GM18861 (cell line): ENCODE measurements around the gene RNF4.
A peak's percentile ranks its signal among the peaks of the same experiment; 100 is the strongest.
"Not testable (repeated sequence)": the region's sequence is repeated elsewhere in the genome, so short reads cannot be mapped to it uniquely, and the experiment has no call there.

Source experiments
- ATAC-seq: cut with Tn5 transposase; IDR thresholded peaks from one replicate; pipeline ENCODE4 v1.9.1; 2021; ENCODE audit not compliant: unreplicated experiment

The RNF4 gene

DNA sequence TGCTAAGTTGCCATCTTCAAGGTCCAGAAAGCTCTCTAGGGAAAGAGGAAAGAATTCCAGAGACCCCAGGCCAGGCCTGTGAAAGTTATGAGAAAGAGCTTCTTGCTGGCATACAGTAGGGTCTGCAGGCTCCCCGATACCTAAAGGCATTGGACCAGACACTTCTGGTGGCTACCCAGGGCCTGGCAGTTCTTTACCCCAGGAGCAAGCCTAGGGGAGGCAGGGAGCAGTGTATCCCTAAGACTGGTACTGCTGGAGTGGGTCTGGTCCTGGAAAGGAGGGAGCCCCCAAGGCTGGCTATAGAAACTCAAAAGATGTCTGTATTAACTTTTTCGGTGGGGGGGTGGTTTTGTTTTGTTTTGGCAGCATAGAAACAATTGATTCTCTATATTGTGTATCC is 47.7 kb downstream of the RNF4 start:
- ATAC-seq = no peak

DNA sequence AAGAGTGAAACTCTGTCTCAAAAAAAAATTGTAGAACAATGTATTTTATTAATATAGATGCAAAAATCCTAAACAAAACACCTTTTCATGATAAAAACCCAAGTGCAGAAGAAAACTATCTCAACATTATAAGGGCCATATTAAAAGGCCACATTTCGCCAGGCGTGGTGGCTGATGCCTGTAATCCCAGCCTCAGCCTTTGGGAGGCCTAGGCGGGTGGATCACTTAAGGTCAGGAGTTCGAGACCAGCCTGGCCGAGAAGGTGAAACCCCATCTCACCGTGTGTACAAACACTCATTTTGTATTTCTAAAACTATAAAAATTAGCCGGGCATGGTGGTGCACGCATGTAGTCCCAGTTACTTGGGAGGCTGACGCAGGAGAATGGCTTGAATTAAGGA is 57.7 kb downstream of the RNF4 start:
- ATAC-seq = no peak

DNA sequence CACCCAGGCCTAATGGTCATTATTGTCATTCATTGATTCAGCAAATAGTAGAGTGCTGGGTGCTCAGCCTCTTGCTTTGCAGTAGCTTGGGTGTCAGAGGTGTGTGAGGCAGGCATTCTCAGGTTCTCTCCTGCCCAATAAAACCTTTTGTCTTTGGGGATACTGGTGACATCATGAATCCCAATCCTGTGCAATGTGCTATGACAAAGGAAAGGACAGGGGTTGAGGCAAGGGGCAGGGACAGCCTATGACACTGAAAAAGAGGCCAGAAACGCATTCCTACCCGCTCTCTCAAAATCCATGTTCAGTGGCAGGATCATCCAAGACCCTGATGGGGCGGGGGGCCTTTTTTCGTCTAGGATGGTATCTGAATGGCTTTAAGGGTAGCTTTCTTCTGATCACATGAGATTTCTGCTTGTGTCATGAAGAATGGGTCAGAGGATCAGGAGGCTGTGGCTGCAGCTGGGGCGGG is 66.0 kb downstream of the RNF4 start:
- no peak for ATAC-seq

DNA sequence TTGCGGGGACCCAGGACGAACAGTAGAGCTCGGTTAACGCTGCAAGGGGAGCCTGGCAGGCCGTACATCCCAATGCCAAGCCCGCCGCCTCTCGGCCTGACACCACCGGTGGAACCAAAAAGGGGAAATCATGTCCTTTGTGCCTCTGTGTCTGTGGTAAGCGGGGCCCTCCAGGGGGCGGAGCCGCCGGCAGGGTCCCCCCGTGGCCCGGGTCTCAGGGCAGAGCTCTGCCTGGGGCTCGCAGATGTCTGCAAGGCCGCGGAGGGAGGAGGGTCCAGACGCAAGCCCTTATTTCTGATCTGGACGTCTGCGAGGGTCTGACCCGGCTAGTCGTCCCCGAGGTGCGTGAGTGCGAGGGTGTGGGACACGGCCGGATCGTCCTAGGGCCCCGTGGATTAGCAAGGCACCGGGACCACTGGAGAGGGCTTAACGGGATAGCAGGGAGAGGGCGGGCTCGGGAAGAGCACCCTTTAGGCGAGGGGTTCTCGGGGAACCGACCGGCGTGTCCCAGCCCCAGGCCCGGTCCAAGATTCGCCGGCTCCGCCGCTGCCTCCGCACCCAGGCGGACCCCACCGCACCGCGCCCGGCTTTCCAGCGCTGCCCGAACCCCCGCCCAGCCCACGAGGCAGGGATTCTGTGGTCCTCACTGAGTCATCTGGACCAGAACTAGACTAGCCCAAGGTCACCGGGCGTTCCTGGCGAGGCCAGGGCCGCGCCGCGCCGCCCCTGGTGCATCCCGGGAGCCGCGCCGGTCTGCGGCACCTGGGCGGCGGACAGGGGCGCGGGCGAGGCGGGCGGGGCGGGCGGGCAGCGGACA is 66.7 kb downstream of the RNF4 start:
- ATAC-seq = no peak

DNA sequence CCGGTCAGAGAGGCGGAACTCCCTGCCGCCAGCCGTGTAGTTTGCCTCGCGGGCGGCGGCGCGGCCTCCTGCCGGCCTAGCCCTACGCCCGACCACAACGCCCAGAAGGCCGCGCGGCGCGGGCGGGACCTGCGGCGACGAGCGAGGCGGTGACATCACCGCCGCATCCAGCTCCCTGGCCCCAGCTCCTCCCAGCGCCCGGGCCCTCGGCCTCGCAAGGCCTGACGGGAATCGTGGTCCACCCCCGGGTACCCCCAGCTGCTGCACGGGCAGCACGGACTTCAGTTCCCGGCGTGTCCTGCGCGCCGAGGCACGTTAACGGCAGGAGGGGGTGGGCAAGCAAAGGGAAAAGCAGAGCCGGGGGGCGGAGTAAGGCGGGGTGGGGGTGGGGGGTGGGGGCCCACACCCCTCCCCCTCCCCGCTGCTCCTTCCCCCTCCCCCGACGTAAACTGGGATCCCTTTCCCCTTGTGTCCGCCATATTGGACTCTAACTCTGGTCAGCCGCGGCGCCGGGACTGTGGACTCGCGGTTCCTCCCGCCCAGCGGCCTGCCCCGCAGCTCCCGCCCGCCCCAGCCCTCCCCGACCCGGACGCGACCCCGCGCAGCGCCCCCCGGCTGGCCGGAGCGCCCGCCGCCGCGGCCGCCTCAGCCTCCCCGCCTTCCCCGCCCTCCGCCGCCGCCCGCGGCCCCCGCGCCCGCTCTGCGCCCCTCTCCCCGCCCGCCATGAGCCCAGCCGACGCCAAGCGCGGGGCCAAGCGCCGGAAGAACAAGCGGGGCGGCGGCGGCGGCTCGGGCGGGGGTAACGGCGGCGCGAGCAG is 67.5 kb downstream of the RNF4 start, which contains the start of gene FAM193A:
FAM193A (plus strand) TSS at position 455 of the 818 bp plus-strand sequence; CDS start at position 724, 269 bp downstream.
- peak; percentile 89 for ATAC-seq

DNA sequence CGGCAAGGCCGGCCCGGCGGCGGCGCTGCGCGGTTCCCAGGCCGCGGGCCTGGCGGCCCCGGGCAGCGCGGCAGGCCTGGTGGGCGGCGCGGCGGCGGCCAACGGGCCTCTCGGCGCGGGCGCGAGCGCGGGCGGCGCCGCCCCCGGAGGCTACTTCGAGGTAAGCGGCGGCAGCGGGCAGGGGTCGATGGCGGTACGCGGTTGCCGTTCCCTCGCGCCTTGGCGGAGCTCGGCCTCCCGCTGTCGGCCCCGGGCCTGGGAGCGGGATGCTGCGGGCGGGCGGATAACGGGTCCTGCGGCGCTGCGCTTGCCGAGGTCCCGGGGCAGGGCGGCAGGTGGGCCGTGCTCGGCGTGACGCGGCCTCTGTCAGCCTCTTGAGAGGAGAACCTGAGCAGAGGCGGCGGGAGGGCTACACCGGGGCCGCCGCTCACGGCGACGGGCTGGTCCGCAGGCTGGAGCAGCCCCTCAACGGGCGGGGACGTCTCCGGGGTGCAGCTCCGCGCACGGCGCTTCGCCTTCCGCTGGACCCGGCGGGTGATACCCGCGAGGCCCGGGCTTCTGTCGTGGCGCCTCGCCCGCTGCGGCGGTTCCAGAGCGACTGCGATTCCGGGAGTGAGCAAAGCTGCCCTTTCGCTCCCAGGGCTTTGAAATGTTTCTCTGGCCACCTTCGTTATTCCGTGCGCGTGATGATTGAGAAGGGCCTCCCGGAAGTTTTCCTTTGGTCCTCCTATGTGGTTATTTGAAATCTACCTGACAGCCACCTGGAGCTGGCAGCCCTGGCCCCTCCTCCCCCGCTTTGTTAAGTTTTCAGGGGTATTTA is 68.3 kb downstream of the RNF4 start:
- peak; percentile 19 for ATAC-seq

DNA sequence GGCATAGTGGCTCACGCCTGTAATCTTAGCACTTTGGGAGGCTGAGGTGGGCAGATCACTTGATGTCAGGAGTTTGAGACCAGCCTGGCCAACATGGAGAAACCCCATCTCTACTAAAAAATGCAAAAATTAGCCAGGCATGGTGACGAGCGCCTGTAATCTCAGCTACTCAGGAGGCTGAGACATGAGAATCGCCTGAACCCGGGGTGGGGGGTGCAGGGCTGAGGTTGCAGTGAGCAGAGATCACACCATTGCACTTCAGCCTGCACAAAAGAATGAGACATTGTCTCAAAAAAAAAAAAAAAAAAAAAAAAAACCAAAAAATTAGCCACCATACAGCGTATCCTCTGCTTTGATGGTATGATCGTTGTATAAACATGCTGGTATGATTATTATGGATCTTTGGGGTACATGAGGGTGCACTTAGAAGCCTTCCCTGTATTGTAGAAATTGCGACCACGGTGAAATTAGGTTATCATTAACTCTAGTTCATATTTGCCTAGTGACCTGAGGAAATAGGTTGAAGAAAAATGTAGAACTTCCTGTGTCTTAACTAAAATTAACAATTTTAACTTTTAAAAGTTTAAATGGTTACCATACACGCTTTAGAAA is 74.8 kb downstream of the RNF4 start:
- not testable (repeated sequence) for ATAC-seq

DNA sequence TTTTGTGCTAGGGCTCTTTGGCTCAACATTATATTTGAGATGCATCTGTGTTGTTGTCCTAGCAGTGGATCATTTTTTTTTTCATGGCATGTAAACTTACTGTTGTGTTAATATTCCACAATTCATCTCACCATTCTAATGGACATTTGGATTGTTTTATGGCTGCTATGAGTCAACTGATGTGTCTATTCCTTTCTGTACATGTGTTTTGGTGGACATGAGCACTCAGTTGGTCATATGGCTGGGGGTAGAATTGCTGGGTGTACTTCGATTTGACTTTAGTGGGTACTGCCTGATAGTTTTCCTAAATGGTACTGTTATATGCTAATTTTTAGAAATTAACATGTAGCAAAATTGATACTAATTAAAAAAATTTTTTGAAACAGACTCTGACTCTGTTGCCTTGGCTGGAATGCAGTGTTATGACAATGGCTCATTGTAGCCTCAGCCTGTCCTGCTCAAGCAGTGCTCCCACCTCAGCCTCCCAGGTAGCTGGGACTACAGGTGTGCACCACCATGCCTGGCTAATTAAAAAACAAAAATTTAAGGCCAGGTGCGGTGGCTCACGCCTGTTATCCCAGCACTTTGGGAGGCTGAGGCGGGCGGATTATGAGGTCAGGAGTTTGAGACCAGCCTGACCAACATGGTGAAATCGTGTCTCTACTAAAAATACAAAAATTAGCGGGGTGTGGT is 76.6 kb downstream of the RNF4 start:
- no peak for ATAC-seq

DNA sequence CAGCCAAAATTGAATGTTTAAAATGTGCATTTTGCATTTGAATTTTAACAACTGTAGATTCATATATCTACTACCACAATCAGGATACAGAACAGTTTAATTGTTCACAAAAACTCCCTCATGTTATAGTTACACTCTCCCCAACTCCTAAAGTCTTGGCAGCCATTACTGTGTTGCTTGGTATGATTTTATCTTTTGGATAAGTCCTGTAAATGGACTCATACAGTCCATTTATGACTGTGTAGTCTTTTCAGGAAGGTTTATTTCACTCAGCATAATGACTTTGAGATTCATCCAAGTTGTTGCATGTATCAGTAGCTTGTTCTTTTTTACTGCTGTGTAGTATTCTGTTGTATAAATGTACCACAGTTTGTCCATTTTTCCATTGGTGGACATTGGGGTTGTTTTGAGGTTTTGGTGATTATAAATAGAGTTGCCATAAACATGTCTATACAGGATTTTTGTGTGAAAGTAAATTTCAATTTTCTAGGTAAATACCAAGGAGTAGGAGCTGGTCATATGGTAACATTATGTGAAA is 77.4 kb downstream of the RNF4 start:
- no peak for ATAC-seq

DNA sequence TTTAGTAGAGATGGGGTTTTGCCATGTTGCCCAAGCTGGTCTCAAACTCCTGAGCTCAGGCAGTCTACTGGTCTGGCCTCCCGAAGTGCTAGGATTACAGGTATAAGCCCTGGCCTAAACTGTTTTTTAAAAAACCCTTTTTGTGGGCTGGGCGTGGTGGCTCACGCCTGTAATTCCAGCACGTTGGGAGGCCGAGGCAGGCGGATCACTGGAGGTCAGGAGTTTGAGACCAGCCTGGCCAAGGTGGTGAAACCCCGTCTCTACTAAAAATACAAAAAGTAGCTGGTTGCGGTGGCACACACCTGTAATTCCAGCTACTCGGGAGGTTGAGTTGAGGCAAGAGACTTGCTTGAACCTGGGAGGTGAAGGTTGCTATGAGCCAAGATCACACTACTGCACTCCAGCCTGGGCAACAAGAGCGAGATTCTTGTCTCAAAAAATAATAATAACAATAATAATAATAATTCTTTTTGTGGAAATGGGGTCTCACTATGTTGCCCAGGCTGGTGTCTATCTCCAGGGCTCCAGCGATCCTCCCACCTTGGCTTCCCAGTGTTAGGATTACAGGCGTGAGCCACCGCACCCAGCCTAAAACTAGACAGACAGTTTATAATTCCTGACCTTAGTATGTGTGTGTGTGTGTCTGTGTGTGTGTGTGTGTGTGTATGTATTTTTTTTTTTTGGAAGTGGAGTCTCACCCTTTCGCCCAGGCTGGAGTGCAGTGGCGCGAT is 78.2 kb downstream of the RNF4 start:
- ATAC-seq = not testable (repeated sequence)

DNA sequence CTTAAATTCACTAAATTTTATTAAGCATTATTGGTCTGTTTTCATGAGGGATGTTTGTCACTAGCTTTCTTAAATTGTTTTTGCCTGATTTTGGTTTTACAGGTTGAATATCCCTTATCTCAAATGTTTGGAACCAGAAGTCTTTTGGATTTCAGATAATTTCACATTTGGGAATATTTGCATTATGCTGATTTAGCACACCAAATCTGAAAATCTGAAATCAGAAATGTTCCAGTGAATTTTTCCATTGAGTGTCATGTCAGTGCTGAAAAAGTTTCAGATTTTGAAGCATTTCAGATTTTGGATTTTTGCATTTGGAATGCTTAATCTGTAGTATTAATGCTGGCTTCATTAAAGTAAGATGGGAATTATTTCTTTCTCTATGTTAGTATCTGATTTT is 82.2 kb downstream of the RNF4 start:
- ATAC-seq = no peak

DNA sequence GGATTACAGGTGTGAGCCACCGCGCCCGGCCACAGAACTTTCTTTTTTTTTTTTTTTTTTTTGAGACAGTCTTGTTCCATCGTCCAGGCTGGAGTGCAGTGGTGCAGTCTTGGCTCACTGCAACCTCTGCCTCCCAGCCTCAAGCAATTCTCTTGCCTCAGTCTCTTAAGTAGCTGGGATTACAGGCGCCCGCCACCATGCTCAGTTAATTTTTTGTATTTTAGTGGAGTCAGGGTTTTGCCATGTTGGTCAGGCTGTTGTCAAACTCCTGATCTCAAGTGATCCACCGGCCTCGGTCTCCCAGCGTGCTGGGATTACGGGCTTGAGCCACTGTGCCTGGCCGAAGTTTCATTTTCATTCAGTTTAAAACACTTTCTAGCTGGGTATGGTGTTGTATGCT is 83.9 kb downstream of the RNF4 start:
- no peak for ATAC-seq

DNA sequence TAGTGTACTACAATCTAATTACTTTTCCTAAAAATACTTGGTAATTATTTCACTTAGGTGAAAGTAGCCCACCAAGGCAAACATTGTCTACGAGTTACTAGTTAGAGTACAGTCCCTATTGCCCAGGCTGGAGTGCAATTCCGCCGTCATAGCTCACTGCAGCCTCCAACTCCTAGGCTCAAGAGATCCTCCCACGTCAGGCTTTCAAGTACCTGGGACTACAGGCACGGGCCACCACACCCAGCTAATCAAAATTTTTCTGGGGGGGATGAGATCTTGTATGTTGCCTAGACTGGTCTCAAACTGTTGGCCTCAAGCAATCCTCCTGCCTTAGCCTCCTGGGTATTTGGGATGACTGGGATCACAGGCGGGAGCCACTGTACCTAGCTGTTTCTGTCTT is 89.4 kb downstream of the RNF4 start:
- no peak for ATAC-seq

DNA sequence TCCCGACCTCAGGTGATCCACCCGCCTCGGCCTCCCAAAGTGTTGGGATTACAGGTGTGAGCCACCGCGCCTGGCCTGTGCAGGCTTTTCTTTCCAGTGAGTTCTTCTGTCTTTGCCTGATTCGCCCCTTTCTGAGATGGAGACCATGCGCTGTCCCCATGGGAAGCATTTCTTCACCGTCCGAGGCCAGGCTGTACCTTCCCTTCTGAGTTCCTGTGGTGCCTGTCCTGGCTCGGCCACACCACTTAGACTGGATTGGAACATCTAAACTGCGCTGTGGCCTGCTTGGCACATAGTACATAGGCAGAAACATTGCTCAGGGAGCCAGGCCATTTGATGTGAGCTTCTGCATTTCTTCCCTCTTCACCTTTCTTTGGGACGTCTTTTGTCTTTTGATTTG is 91.3 kb downstream of the RNF4 start:
- no peak for ATAC-seq
